Ecto neural progenitor cell (in vitro differentiated cells): Measurements from ENCODE around the gene ZBTB7A.

Experiments used
- DNase-seq: peaks from one replicate; pipeline ENCODE4 v3.0.0-alpha.2; 2018; ENCODE audit warnings: low spot score

Gene ZBTB7A

DNA sequence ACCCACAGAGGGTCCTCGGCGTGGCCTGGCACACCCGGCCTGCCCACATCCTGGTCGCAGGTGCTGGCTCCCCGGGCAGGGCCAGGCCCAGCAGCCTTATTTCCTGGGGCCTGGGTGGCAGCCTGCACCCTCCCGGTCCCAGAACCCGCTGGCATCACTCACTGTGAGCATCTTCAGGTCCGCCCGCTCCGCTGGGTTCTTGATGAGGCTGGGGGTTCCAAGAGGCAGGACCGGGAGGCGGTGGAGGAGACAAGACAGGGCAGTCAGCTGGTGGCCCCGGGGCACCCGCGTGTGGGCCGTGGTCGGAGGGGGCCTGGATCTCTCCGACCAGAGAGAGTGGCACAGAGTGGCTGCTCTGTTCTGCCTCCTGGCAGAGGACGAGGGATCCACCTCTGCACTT, 27.6 kb upstream of the ZBTB7A start:
- no peak for DNase-seq

DNA sequence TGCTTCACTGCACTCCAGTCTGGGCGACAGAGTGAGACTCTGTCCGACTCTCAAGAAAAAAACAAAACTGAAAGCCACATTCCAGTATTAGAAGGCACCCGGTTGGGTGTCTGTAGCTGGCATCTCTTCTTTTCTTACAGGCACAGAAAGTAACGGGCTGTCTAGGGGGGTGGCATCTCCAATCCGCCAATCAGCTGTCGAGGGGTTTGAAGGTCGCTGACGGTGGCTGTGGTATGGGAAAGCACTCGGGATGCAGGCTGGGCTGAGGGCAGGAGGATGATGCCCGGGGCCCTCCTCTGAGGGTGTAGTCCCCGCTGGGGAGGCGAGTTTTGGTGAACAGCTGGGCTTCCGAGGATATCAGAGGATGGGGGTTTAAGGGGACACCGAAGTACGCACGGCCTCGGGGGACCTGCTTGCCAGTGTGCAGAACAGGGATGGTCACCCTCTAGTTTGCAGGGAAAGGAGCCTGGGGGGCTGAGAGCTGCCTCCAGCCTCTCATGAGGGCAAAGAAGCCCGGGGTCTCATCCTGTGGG, 27.0 kb upstream of the ZBTB7A start:
- no peak for DNase-seq

DNA sequence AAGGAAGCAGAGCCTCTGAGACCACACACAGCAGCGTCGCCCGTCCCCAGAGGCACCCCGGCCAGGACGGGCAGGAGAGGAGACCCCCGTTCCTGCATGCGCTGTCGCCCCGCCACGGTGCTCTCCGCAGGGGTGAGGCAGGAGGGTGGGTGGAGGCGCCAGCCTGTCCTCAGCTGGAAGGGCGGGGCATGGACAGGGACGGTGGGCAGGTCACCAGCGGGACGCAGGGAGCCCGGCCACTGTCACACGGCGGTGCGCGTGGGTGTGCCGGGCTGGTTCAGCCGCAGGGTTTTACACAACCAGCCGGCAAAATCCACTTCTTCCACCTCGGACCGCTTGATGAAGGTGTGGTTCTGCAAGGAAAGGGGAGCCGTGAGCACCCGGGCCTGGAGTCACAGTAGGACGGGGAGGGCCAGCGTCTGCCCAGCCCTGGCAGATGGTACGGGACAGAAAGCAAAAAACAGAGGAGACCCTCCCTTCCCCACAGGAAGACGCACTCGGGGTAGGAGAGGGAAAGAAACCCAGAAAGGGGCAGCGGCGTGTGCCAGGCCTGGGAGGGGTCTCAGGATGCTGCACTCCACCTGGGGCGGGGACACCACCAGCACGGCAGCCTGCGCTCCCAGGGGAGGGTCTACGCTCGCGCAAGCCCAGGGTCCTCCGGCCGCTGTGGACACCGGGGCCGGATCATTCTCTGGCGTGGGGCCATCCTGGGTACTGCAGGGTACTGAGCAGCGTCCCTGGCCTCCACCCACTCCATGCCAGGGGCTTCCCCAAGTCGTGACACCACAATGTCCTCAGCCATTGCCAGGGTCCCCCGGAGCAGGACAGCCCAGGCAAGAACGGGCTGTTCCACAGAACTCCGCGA, 23.9 kb upstream of the ZBTB7A start:
- no peak for DNase-seq

DNA sequence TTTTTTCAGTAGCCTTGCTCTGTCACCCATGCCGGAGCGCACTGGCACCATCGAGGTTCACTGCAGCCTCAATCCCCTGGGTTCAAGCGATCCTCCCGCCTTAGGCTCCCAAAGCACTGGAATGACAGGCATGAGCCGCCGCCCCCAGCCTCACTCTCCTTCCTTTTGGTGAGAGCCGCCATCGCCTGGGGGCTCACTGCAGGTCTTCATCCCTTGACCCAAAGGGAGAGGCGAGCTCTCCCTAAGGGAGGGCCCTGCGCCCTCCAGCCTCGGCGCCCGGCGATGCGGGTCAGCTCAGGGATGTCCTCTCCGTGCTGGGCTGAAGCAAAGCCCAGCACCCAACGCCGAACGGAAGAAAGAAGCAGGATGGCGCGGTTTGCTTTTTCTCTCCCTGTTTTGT, 23.2 kb upstream of the ZBTB7A start:
- no peak for DNase-seq

DNA sequence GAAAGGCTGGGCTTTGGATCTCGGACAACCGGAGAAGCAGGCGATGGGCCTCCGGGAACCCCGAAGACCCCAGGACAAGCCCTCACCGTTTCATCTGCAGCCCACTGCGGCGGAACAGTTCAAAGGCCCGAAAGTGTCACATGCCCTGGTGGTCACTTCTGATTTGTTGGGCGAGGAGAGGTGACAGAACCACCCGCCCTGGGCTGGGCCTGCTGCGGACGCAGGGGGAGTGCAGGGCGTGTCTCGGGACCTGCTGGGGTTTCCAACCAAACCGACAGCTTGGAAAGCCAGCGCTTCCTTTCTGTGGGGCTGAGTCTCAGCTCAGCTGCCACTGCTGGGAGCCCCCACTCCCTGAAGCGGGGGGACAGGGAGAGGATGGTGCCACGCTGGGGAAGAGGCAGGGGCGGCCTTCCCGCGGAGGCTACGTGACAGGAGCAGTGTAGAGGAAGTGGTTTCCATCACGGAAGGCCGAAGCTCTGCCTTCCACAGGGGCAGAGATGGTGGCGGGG, 22.8 kb upstream of the ZBTB7A start:
- no peak for DNase-seq

DNA sequence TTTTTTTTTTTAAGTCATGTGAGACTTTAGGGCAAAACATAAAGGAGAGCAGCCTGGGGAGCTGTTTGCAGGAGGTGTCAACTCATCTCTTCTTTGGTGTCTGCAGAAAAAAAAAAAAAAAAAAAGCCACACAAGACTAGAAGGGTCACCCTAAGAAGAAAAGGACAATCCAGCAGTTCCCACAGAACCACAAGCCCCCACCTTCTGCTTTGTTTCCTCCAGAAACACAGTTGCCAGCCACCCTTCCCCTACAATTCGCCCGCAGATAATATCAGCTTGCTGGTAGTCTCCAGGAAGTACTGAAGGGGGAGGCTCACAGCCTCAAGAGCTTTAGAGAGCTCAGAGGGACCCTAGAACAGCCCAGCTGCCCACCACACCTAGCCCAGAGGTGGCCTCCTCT, 22.3 kb upstream of the ZBTB7A start:
- no peak for DNase-seq

DNA sequence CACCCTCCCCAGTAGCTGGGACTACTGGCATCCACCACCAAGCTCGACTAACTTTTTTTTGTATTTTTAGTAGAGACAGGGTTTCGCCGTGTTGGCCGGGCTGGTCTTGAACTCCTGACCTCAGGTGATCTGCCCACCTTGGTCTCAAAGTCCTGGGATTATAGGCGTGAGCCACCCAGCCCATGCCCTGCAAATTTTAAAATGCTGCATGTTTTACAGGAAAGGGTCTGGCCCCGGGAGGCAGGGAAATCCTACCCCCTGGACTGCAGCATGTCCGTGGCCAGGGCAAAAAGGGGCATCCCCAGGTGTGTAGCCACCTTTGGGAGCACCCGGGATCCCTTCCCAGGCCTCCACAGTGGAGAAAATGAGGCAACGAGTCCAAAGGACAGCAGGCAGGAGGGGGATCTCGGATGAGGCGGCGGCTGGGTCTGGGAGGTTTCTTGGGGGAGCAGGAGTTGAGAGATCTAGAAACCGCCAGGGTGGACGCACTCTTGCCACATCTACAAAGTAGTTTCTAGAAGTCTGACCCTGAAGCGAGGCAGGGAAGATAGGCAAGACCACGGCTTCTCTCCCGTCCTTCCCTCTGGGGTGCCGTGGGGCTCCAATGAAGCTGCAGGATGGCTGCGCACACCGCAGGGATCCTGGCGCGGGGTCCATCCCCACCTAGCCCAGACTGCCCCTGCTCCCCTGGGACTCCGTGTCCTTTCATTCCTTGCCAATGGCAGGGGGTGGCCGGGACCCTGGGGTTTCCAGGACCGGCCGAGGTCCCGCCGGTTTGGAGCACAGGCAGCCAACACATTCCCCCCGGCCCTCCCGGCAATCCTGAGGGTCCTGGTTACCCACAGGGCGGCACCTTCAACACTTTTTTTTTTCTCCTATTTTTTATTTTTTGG, 21.3 kb upstream of the ZBTB7A start:
- DNase-seq: no peak

DNA sequence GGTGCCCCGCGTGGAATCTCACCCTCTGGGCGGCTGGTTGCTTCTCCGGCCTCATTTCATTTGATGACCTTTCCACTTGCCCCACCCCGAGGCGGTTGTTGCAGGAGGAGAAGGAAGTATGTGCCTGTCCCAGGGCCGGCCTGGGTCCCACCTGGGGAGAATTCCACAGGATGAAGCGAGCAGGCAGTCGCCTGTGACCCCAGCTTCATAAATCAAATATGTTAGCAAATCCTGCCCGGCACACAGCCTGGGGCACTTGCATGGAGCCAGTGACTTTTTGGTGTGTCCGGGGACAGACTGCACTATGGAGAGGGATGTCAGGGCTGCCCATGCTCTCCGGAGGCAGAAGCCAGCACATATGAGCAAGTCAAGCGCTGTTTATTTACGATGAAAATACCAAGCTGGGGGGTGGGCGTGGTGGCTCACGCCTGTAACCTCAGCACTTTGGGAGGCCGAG, 19.7 kb upstream of the ZBTB7A start:
- no peak for DNase-seq

DNA sequence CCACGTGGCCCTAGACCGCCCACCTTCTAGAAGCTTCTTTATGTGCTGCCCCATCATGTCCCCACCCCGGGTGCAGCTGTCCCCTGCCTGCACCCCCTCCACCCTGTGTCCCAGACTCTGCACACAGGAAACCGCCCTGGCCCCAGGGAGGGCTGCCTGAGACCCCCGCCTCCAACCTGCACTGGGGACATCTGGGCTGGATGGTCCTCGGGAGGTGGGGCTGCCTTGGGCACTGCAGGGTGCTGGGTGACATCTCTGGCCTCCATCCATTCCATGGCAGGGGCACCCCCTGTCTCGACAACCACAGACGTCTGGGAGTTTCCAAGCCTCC, 17.8 kb upstream of the ZBTB7A start:
- DNase-seq: no peak

DNA sequence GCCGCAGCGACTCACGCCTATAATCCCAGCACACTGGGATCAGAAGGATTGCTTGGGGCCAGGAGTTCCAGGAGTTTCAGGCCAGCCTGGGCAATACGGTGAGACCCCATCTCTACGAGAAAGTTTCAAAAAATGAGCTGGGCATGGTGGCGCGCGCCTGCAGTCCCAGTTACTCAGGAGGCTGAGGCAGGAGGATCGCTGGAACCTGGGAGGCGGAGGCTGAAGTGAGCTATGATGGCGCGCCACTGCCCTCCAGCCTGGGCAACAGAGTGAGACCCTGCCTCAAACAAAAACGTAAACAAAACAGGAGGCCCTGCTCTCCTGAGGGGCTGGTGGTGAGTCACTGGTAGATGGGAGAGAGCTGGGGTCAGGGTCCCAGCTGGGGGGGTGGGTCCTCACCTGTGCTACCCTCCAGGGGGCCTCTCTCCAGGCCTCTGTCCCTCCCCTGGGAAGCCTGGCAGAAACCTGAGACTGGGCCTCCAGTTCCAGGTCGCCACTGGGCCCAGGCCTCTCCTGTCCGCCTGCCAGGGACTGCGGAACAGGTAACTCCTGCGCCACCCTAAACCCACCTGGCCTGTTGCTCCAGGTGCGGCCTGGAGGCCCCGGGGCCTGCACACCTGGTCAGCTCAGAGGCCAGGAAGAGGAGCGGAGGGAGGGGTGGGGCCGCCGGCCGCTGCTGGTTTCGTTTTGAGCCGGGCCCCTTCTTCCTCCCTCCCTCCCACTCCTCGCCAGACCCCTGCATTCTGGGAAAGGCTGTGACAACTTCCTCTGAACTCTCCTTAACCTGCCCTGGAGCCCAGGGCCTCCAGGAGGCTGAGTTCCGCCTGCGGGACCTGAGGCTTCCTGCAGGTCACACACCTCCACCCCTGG, 17.2 kb upstream of the ZBTB7A start:
- DNase-seq: no peak

DNA sequence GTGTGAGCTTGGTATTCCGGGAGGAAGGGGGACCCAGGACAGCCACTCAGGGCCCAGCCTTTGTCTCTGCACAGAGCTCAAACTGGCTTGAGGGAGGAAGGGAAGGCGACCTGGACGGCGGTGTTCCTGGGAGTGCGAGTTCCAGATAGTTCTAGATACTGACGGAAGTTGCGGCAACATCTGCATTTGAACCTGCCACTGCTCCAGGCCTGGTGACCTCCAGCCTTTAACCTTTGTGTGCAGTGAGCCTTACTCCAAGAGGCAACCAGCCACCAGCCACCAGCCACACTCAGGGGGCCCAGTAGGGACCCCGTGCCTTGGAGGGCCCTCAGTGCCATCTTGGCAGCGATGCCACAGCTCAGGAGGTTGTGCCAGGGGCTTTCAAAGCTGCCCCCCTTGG, 15.5 kb upstream of the ZBTB7A start:
- DNase-seq: no peak

DNA sequence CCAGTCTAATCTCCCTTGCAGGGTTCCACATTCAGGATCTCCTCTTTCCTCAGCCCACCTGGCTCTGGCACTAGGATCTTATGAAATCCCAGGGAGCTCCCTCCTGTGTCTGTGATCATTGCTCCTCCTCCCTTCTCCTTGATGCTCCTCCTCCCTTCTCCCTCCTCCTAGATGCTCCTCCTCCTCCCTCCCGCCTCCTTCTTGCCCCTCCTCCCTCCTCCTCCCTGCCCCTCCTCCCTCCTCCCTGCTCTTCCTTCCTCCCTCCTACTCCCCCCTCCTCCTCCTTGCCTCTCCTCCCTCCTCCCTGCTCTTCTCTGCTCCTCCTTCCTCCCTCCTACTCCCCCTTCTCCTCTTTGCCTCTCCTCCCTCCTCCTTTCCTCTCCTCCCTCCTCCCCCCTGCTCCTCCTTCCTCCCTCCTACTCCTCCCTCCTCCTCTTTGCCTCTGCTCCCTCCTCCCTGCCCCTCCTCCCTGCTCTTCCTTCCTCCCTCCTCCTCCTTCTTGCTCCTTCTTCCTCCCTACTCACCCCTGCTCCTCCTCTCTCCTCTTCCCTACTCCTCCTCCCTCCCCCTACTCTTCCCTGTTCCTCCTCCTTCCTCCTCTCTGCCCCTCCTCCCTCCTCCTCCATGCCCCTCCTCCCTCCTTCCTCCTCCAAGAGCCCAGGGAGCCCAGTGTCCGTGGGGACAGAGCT, 14.9 kb upstream of the ZBTB7A start:
- DNase-seq: no peak

DNA sequence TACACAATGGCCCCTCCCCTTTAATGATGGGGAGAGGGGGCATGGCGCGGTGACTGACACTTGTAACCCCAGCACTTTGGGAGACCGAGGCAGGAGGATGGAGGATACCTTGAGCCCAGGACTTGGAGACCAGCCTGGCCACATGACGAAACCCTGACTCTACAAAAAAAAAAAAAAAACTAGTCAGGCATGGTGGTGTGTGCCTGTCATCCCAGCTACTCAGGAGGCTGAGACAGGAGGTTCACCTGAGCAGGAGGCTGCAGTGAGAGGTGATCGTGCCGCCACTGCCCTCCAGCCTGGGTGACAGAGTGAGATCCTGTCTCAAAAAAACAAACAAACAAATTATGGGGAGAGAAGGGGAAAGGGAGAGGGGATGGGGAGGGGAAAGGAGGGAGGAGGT, 13.8 kb upstream of the ZBTB7A start:
- DNase-seq: no peak

DNA sequence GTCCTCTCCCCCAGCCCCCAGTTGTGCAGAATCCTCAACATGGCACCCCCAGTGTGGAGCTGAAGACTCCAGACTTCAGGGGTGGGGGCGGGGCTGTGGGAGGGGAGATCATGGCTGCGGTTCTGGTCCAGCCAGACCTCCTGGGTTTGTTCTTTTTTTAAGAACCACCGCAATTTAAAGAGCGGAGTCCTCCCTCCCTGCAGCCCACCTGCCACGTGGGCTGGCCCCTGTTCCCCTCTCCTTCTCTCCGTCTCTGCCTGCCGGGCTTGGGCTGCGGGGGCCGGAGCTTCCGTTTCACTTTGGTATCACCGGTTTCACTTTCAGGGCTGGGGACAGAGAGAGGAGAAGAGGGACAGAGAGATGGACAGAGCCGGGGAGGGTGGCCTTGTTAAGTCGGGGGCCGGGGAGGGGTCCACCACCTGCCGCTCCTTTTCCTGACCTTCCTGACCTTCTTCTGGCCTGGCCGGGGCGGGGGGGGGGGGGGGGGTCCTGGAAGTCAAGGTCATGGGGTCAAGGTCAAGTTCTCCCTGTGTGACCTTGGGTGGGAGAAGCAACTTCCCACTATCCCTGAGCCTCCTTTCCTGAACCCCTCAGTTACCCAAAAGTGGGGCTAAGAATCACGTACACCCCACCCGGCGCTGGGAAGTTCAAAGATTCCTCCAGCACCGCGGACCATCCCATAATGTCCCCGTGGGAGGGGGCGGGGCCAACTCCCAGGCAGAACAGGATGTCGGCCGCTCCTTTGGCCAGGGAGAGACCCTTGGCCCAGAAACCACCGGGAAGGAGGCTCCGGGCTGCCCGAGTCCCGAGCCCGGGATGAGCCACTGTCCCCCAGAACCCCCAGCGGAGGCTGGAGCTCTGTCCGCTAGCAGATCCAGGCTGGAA, 11.3 kb upstream of the ZBTB7A start:
- DNase-seq: no peak

DNA sequence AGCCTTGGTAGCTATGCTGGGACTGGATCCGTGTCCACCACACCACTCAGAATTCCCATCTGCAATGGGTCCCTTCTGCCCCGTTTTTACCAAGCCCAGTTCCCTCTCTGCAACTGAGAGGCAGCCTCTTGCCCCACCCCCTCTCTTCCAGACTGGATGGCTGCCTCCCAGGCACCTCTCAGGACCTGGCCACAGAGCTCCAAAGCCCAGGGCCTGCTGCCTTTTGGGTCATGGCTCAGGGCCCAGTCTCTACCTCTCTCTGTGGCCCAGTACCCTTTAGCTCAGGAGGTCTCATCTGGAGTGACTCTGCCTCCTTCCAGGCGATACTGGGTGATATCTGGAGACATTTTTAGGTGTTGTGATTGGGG, 10.3 kb upstream of the ZBTB7A start:
- no peak for DNase-seq

DNA sequence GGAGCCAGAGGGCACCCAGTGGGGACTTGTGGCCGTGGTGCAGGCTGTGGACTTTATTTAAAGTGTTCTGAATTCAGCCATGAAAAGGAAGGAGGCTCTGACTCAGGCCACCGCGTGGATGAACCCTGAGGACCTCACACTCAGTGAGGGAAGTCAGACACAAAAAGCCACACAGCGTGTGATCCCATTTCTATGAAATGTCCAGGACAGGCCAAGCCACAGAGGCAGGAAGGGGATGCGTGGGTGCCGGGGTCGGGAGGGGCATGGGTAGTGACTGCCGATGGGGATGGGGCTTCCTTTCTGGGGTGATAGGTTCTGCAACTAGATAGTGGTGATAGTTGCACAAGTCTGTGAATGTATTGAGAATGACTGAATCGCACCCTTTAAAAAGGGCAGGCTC, 8.7 kb upstream of the ZBTB7A start:
- DNase-seq: no peak

DNA sequence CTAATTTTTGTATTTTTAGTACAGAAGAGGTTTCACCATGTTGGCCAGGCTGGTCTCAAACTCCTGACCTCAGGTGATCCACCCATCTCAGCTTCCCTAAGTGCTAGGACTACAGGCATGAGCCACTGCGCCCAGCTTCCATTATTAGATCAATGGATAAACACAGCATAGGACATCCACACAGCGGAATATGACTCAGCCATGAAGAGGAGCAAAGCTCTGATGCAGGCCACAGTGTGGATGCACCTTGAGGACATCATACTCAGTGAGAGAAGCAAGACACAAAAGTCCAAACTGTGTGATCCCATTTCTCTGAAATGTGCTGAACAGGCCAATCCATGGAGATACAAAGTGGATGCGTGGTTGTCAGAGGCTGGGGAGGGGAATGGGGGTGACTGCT, 4.9 kb upstream of the ZBTB7A start:
- DNase-seq: no peak

DNA sequence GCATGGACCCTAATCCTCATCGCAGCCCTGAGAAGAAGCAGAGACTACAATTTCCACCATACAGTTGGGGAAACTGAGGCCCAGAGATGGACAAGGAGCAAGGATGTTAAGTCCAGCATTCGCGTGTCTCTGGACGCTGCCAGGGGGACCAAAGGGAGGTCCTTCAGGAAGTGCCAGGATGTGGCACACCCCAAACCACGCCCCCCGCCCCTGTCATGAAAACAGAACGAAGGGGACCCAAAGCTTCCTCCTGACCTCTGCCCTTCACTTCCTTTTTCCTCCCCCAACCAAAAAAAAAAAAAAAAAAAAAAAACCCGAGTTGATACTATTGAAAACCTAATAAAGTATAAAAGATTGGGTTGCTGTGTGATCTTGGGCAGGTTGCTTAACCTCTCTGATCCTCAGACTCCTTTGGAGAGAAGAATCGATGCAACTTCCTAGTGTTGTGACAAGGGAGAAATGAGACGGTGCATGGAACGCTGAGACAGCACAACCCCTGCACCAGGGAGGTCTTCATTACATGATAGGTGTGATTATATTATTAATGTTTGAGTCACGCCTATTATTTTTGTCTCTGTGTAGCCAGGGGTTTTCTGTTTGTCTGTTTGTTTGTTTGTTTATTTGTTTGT, 2.7 kb upstream of the ZBTB7A start:
- DNase-seq: no peak

DNA sequence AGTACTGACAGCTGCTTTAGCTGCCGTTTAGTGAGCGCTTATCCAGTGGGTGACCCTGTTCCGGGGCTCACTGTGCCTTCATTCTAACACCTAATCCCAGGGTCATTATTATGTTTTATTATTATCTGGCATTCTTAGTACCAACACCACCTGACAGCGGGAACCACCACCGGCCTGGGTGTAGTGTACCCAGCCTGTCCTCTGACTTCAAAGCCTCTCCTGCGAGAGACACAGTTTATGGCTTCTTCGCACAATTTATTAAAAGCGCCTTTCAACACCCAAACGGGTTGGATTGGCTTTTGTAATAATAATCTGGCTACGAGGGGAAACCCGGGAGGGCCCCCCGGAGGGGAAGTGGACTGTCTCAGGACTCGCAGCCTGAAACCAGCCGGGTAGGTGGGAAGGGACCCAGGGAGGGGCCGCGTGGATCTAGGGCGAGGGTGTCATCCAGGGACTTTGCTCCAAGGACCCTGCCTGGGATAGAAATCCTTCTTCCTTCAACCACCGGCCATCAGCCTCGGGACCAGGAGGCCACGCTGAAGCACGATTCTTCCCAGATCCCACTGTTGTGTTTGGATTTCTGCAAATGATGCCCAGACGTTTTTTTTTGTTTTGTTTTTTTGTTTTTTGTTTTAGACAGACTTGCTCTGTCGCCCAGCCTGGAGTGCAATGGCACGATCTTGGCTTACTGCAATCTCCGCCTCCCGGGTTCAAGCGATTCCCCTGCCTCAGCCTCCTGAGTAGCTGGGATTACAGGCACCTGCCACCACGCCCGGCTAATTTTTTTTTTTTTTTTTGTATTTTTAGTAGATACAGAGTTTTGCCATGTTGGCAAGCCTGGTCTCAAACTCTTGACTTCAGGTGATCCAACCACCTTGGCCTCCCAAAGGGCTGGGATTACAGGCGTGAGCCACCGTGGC, 1.6 kb upstream of the ZBTB7A start:
- no peak for DNase-seq
